ENCODE measurements around the gene C7orf33.

C7orf33 gene

GRCh38 chr7:148623586-148624282, 33.2 kb downstream of the C7orf33 start:
- DNase-seq (ENCODE audit: insufficient read length, low spot score) (no peak), FAIRE-seq (no peak)

GRCh38 chr7:148624735-148625134, 34.2 kb downstream of the C7orf33 start:
- FAIRE-seq (no peak), DNase-seq (ENCODE audit: insufficient read length, low spot score) (no peak)

GRCh38 chr7:148625342-148625741, 34.8 kb downstream of the C7orf33 start:
- no peak for FAIRE-seq
- DNase-seq (ENCODE audit: insufficient read length, low spot score): no peak

GRCh38 chr7:148626828-148627227, 36.3 kb downstream of the C7orf33 start:
- DNase-seq (ENCODE audit: insufficient read length, low spot score): no peak
- no peak for FAIRE-seq

- DNase-seq (ENCODE audit: insufficient read length, low spot score) (no peak), FAIRE-seq (no peak)
These were observed 37.4 kb downstream of the C7orf33 start for GRCh38 chr7:148628011-148628410.

GRCh38 chr7:148630078-148630477, 39.5 kb downstream of the C7orf33 start:
- DNase-seq (ENCODE audit: insufficient read length, low spot score): no peak
- no peak for FAIRE-seq

- DNase-seq (ENCODE audit: insufficient read length, low spot score): no peak
- no peak for FAIRE-seq
These were observed 43.2 kb downstream of the C7orf33 start for GRCh38 chr7:148633761-148634160.

GRCh38 chr7:148637094-148637493, 46.5 kb downstream of the C7orf33 start:
- FAIRE-seq (no peak), DNase-seq (ENCODE audit: insufficient read length, low spot score) (no peak)

- no peak for FAIRE-seq
- DNase-seq (ENCODE audit: insufficient read length, low spot score): no peak
These were observed 55.3 kb downstream of the C7orf33 start for GRCh38 chr7:148645898-148646297.

GRCh38 chr7:148650232-148650858, 59.8 kb downstream of the C7orf33 start:
- FAIRE-seq (no peak), DNase-seq (ENCODE audit: insufficient read length, low spot score) (no peak)

- no peak for DNase-seq (ENCODE audit: insufficient read length, low spot score)
- FAIRE-seq: no peak
These were observed 62.2 kb downstream of the C7orf33 start for GRCh38 chr7:148652773-148653172.

GRCh38 chr7:148657929-148658328, 67.4 kb downstream of the C7orf33 start:
- FAIRE-seq (no peak), DNase-seq (ENCODE audit: insufficient read length, low spot score) (no peak)

GRCh38 chr7:148661471-148661870, 70.9 kb downstream of the C7orf33 start:
- DNase-seq (ENCODE audit: insufficient read length, low spot score) (no peak), FAIRE-seq (no peak)

GRCh38 chr7:148662646-148663045, 72.1 kb downstream of the C7orf33 start:
- no peak for FAIRE-seq
- DNase-seq (ENCODE audit: insufficient read length, low spot score): no peak

GRCh38 chr7:148664324-148664723, 73.8 kb downstream of the C7orf33 start:
- no peak for DNase-seq (ENCODE audit: insufficient read length, low spot score)
- FAIRE-seq: no peak

- FAIRE-seq (no peak), DNase-seq (ENCODE audit: insufficient read length, low spot score) (no peak)
These were observed 74.7 kb downstream of the C7orf33 start for GRCh38 chr7:148665221-148665620.
